ENCODE measurements around the gene GH2.
"Not testable (repeated sequence)": the region's sequence is repeated elsewhere in the genome, so short reads cannot be mapped to it uniquely, and the experiment has no call there.

Gene GH2

GRCh38 chr17:63881935-63882601 is at the start of gene GH2:
Gene GH2, minus strand, starts transcription at chr17:63881944. Its CDS starts 143 bp downstream, at chr17:63881801.
- DNase-seq (ENCODE audit: low read depth in 2 of 2): peak; percentile 50 to 55

GRCh38 chr17:63930951-63931575 is 49.3 kb upstream of the GH2 start:
- peak; percentile 43 to 57 for DNase-seq (ENCODE audit: low read depth in 2 of 2)

DNA sequence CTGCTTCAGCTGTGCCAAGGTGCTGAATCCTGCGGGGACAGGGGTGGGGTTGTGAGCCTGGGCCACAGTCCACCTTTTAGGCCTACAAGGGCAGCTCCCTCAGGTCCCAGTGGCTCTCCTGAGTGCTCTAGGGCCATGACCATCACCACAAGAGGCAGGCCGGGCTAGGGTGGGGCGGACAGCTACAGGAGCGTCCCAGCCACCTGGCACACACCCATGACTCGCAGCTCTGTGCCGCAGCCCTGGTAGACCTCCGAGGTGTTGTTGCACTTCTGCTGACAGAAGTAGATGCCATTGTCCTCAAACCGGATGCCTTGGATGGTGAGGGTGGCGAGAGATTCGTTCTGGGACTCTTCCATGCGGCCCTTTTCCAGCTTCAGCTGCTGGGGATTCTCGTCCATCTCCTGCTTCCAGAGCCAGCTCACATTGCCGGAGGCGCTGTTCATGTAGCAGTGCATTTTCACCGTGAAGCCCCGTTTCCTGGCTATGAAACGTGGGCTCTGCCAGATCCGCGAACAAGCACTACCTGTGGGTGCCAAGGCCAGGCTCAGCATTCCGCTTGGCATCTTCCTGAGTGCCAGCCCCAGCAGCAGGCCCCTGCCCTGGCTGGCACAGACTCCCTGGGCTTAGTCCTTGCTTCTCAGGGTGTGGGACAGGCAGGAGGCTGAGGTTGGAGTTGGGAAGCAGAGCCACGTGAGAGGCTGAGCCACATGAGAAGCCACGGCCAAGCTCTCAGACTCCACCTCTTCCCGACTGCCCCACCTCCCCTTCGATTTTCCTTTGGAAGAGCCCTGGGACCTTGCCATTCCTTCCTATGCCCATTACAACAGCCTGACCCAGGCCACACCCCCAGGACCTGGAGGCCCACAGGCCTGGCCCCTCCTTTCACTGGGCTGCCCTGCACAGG is 48.4 kb upstream of the GH2 start:
- no peak for DNase-seq (ENCODE audit: low read depth in 2 of 2)

- DNase-seq (ENCODE audit: low read depth in 2 of 2): no peak
Measured at GRCh38 chr17:63928966-63929695, 47.4 kb upstream of the GH2 start.

DNA sequence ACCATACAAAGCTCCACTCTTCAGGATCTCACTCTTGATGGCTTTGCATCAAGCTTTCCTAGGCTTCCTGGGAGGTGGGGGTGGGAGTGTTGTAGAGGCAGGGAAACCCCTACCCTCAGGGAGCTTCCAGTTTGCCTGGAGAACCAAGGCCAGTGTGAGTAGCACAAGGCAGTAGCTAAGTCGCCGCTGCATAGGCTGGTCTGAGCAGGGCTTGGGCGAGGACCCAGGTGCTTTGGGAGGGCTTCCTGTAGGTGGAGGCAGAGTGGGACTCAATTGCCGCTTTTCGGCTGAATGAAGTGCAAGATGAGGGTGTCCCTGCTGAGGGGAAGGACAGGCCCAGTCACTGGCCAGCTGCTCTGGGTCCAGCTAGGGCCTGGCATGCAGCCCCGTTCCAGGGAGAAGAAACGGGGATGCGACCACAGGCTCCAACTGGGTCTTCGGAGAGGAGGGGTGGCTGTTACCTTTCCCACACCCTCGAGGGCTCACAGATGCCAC is 46.5 kb upstream of the GH2 start:
- DNase-seq (ENCODE audit: low read depth in 2 of 2): no peak

- DNase-seq (ENCODE audit: low read depth in 2 of 2): no peak
Measured at GRCh38 chr17:63927464-63928171, 45.9 kb upstream of the GH2 start.

DNA sequence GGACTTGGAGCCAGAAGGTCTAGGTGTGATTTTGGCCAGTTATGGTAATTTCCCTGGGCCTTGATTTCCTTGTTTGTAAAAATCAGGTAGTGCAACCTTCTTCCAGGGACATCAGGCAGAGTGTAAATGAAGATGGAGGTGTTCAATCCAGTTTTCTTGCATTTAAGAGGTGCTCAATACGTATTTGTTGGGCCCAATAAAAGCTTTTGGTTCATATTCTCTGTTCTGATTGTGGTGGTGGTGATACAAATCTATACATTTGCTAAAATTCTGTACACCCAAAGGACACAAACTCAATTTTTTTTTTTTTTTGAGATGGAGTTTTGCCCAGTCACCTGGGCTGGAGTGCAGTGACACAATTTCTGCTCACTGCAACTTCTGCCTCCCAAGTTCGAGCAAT is 44.4 kb upstream of the GH2 start:
- no peak for DNase-seq (ENCODE audit: low read depth in 2 of 2)

DNA sequence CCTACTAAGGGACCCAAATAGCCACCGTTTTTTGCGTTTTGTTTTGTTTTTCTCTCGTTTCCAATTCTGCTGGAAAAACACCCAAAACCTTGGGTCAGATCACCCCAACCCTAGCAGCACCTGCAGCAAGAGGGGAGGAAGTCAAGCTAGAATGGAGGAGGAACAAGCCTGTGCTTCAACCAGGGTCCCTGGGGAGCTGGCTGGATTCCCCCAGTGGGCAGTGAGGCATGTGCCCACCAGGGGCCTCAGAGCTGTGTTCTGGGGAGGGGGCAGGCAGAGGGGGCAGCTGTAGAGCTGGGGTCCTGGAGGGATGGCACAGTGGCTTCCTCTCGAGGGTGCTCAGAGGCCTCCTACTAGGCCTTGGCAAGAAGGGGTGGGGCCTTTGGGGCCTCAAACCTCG is 43.9 kb upstream of the GH2 start:
- DNase-seq (ENCODE audit: low read depth in 2 of 2): no peak

DNA sequence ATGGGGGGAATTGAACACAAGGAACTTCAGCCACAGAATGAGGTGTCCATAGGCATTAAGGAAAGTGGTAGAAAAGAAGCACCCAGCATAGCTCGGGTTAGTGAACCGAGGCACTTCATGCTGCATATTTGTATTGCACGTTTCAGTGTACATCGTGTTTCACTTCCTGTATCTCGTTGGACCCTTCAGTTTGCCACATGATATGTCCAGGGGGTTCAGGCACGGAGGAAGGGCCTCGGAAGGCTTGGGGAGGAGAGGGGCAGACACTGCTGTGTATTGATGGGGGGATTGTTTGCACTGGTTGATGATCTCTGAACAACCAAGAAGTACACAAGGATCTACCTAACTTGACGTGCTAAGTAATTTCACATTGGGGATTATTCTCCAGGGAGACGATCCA is 40.7 kb upstream of the GH2 start:
- DNase-seq (ENCODE audit: low read depth in 2 of 2): not testable (repeated sequence)

DNA sequence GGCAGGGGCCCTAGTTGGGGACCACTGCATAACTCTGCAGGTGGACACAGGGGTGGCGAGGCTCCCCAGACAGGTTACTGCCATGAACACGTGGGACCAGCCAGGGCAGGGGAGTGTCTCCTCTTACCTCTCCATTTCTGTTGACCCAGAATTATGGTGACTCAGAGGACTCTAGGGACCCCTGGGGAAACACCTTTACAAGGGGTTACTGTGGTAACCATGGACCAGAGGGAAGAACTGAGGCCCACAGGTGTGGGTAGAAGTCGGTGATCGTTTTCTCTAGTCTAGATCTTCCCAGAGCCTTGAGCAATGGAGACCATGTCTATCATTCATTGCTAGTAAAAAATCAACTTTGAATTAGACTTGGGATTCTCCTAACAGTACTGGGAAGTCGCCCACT is 39.0 kb upstream of the GH2 start:
- not testable (repeated sequence) for DNase-seq (ENCODE audit: low read depth in 2 of 2)

GRCh38 chr17:63920050-63920449 is 38.3 kb upstream of the GH2 start:
- not testable (repeated sequence) for DNase-seq (ENCODE audit: low read depth in 2 of 2)

GRCh38 chr17:63919311-63919723 is 37.6 kb upstream of the GH2 start:
- peak; percentile 62 to 68 for DNase-seq (ENCODE audit: low read depth in 2 of 2)

DNA sequence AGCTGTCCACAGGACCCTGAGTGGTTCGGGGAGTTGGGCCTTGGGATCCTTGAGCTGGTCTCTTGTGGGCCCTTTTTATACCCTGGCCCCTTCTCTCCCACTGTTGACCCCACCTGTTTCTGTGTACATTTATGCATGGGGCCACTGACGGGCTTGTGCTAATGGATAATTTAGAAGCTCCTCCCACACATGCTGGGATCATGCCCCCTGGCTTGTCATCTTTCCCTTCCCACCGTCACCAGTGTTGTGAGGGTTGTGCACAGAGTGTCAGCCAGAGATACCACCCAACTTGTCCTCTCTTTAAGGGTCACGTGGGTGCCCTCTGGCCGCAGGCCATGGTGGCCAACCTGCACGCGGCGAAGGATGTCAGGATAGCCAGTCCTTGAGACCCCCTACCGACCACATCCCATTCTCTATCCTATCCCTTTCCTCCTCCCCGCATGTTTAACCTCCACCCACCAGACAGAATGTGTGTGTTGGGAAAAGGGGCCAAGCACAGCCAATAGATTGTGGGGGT is 37.1 kb upstream of the GH2 start, which contains the start of gene GH1:
Gene GH1, minus strand, starts transcription at position 51 of the 517 bp plus-strand sequence. CDS start 63 bp downstream, outside the sequence.
- DNase-seq (ENCODE audit: low read depth in 2 of 2): not testable (repeated sequence)

DNA sequence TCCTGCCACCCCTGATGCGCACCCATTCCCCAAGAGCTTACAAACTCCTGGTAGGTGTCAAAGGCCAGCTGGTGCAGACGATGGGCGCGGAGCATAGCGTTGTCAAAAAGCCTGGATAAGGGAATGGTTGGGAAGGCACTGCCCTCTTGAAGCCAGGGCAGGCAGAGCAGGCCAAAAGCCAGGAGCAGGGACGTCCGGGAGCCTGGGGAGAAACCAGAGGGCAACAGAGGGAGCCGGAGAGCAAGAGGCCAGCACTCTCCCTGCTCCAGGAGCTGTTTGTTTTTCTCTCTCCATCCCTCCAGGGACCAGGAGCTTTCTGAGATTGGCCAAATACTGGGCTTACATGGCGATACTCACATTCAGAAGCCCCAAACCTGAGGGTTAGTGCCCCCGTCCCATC is 36.6 kb upstream of the GH2 start:
- DNase-seq (ENCODE audit: low read depth in 2 of 2): no peak

GRCh38 chr17:63917646-63918045 is 35.9 kb upstream of the GH2 start:
- DNase-seq (ENCODE audit: low read depth in 2 of 2): no peak

DNA sequence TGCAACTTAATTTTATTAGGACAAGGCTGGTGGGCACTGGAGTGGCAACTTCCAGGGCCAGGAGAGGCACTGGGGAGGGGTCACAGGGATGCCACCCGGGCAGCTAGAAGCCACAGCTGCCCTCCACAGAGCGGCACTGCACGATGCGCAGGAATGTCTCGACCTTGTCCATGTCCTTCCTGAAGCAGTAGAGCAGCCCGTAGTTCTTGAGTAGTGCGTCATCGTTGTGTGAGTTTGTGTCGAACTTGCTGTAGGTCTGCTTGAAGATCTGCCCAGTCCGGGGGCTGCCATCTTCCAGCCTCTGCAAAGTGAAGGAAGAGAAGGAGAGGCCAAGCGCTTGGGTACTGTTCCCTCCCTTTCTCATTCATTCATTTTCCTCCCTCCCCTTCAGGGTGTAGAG is 35.5 kb upstream of the GH2 start:
- not testable (repeated sequence) for DNase-seq (ENCODE audit: low read depth in 2 of 2)

DNA sequence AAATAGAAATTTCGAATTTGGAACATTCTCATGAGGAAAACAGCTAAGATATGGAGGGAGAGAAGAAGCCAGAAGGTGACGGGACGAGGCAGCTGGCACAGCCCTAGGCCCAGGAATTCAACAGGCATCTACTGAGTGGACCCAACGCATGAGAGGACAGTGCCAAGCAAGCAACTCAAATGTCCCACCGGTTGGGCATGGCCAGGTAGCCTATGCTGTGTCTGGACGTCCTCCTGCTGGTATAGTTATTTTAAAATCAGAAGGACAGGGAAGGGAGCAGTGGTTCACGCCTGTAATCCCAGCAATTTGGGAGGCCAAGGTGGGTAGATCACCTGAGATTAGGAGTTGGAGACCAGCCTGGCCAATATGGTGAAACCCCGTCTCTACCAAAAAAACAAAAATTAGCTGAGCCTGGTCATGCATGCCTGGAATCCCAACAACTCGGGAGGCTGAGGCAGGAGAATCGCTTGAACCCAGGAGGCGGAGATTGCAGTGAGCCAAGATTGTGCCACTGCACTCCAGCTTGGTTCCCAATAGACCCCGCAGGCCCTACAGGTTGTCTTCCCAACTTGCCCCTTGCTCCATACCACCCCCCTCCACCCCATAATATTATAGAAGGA is 34.9 kb upstream of the GH2 start:
- DNase-seq (ENCODE audit: low read depth in 2 of 2): no peak

DNA sequence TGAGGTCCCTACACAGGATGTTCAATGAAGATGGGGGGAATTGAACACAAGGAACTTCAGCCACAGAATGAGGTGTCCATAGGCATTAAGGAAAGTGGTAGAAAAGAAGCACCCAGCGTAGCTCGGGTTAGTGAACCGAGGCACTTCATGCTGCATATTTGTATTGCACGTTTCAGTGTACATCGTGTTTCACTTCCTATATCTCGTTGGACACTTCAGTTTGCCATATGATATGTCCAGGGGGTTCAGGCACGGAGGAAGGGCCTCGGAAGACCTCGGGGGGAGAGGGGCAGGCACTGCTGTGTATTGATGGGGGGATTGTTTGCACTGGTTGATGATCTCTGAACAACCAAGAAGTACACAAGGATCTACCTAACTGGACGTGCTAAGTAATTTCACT is 34.0 kb upstream of the GH2 start:
- not testable (repeated sequence) for DNase-seq (ENCODE audit: low read depth in 2 of 2)

GRCh38 chr17:63914471-63914870 is 32.7 kb upstream of the GH2 start:
- DNase-seq (ENCODE audit: low read depth in 2 of 2): no peak

- peak; percentile 49 to 63 for DNase-seq (ENCODE audit: low read depth in 2 of 2)
Measured at GRCh38 chr17:63911657-63912100, 29.9 kb upstream of the GH2 start.

Measured in stimulated activated CD4-positive, alpha-beta T cell treated with anti-CD3 and anti-CD28 coated beads, Interleukin-4, amount 100 ng/mL, for 48 hours (primary cell).